GM19240 (cell line): ENCODE measurements around the gene SARDH.

ENCODE experiments used
- DNase-seq: peaks from one replicate; pipeline ENCODE4 v3.0.0; 2011; ENCODE audit warnings: low spot score; ENCODE audit not compliant: insufficient read length

Gene SARDH

GRCh38 chr9:133672503-133673257 is 65.5 kb downstream of the SARDH start:
- no peak for DNase-seq

GRCh38 chr9:133671371-133671770 is 66.8 kb downstream of the SARDH start:
- no peak for DNase-seq

GRCh38 chr9:133670466-133670865 is 67.7 kb downstream of the SARDH start:
- no peak for DNase-seq

- no peak for DNase-seq
These were observed 68.9 kb downstream of the SARDH start for GRCh38 chr9:133669182-133669801.

GRCh38 chr9:133667759-133668450 is 70.2 kb downstream of the SARDH start:
- no peak for DNase-seq

- DNase-seq = no peak
These were observed 71.3 kb downstream of the SARDH start for GRCh38 chr9:133666845-133667244.

- DNase-seq = no peak
These were observed 71.8 kb downstream of the SARDH start for GRCh38 chr9:133666387-133666786.

- DNase-seq = no peak
These were observed 72.6 kb downstream of the SARDH start for GRCh38 chr9:133665535-133665934.

GRCh38 chr9:133665096-133665495 is 73.1 kb downstream of the SARDH start:
- no peak for DNase-seq

GRCh38 chr9:133664173-133665050 is 73.7 kb downstream of the SARDH start:
- no peak for DNase-seq

- no peak for DNase-seq
These were observed 76.2 kb downstream of the SARDH start for GRCh38 chr9:133661846-133662540.

- no peak for DNase-seq
These were observed 78.6 kb downstream of the SARDH start for GRCh38 chr9:133659516-133659915.

GRCh38 chr9:133658442-133659431 is 79.4 kb downstream of the SARDH start:
- DNase-seq = no peak

- DNase-seq = no peak
These were observed 81.0 kb downstream of the SARDH start for GRCh38 chr9:133657120-133657661.

- no peak for DNase-seq
These were observed 81.7 kb downstream of the SARDH start for GRCh38 chr9:133656211-133657119.

- DNase-seq = no peak
These were observed 82.5 kb downstream of the SARDH start for GRCh38 chr9:133655701-133656100.

GRCh38 chr9:133654736-133655657 is 83.2 kb downstream of the SARDH start:
- no peak for DNase-seq
